ENCODE measurements around the gene CHRNG.

The CHRNG gene

DNA sequence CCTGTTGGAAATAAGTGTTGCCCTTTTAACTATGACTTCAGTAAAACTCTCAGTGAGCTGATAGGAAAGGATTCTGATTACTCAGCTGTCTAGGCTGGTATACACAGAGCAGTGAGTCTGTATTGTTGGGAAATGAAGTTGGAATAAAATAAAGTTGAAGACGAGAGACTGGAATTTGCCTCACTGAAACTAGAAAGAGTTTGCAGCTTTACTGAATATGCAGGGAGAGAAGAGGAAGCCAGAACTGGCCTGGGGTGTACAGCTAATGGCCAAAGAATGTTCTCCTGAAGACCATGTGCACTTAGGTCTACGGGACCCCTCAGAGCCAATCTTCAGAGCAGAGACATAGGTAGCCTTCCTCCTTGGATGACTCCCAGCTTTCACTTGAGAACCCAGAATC is 37.5 kb downstream of the CHRNG start:
- DNase-seq (ENCODE audit: low read depth, low spot score), result no peak

DNA sequence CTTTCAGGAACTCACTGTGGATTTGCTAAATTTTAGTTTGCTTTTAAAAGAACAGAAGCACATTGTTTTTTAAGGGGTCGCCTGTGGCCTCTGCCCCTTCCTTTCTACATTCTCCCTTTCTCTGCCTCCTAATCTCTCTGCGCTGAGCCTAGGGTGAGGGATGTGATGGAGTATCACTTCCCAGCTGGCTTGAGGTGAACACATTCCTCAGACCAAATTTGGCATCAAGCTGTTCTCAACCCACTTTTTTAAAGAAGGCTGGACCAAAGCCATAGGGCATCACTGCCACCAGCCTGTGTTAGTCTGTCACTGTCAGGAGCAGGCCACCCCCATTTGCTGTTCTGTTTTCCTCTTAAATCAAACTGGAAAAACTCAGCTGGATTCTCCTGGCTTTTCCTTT is 38.3 kb downstream of the CHRNG start:
- DNase-seq (ENCODE audit: low read depth, low spot score), result no peak

DNA sequence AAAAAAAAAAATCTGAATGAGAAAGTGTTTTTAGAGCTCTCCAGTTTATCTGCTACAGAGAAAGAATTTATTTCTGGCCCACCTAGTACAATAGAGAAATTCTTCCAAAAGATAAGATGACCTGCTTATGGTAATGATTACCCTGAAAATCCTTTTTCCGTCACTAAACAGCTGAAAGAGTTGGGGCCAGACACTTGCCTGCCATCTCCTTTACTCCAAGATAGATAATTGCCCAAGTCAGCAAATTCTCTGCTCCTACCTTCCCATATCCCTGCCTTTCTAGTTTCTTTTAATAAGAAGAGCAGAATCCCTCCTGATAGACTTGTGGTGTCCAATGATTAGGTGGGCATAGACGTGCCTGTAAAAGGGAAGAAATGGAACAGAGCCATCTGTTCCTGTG is 39.1 kb downstream of the CHRNG start:
- DNase-seq (ENCODE audit: low read depth, low spot score), result no peak

DNA sequence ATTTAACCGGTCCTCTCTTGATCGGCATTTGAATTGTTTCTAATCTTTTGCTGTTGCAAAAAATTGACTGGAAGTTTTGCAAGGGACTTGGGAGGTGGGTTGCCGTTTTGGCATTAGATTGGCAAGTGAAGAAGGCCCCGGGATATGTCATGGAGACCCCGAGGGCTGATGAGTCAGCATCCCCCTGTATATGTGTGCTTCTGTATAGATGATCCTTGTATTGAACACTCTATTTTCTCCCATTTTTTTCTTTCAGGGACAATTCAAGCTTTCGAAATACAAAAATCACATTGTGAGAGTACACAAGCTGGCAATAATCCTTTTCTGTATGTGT is 41.1 kb downstream of the CHRNG start:
- no peak for DNase-seq (ENCODE audit: low read depth, low spot score)

DNA sequence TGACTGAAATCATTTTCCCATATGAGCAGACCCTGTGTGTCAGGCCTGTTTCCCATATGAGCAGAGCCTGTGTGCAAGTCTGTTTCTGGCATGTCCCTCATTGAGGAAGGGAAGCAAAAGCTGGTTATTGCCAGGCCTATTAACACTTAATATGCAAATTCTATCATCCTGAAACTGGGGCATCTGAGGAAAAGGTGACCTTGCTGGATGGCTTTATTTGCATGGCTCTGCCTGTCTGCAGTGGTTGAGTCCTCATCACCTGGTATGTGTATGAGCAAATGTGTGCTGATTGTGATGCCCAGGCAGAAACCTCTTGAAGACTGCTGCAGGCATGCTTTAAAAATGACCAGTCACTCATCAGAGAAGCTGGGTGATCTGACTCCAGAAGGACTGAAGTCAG is 42.2 kb downstream of the CHRNG start:
- no peak for DNase-seq (ENCODE audit: low read depth, low spot score)

DNA sequence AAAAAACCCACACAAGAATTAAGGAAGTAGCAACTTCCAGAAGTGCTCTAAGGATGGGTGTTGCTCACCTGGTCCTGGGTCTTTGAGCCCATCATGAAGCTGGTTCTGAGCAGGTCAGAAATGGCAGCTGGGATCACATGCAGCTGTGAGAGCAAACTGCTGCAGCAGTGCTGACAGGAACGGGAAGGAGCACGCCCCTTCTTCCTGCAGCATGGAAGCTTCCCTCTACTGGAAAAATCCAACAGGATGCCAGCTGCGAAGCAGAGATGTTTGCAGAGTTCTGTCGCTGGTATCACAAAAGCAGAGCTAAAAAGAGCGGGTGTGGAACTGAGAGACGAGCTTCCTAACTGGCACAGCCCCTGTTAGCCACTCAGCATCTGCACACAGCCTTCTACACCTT is 44.7 kb downstream of the CHRNG start:
- no peak for DNase-seq (ENCODE audit: low read depth, low spot score)

DNA sequence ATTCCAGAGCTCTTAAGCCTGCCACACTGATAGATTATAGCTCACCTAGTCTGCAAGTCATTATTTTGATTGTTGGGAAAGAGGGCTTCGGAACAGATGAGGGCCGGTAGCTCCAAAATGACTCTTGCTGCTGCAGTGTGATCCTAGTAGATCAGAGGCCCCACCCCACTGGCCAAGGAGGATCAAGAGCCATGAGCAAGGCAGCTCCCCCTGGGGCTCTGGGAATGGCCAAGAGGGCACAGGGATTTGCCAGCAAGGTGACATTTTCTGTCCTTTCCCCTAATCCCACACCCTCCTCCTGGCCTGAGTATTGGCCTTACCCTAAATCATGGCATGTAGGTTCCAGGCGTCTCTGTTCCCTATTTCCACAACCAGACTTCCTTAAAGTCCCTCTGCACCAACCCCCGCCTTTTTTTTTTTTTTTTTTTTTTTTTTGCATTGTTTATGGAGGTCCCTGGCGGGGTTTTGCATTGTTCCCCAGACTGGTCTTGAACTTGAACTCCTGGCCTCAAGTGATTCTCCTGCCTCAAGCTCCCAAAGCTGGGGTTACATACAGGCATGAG is 47.5 kb downstream of the CHRNG start:
- DNase-seq (ENCODE audit: low read depth, low spot score), result no peak

DNA sequence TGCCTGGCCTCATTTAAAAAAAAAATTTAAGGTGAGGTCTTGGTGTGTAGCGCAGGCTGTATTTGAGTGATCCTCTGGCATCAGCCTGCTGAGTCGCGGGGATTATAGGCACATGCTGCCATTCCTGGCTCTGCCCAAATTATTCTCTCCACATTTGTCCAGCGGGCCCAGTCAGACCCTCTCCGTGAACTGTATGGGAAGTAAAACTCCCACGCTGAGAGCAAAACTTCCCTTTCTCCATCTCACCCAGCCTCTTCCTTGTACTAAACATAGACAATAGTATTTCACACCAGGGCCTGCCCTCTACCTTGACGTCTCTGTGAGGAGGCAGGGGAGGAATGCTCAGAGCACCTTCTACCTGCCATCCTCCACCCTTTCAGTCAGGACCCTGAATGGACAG is 48.0 kb downstream of the CHRNG start:
- no peak for DNase-seq (ENCODE audit: low read depth, low spot score)

DNA sequence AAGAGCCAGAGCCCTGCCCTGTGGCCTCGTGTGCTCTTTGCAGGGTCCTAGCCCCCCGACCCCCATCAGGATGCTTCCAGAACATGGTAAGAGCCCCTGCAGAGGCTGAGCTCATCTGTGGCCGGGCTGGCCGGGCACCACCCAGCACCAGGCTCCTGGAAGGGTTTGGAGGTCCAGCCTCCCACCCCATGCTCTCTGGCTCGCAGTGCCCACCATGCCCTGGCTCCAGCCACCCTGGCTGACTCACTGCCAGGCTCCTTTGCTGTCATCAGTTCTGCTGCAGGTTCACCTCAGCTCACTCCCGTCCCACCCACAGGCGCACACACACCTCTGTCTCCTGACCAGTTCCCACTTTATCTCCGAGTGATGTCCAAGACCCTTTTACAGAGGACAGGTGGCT is 48.5 kb downstream of the CHRNG start:
- DNase-seq (ENCODE audit: low read depth, low spot score), result no peak

DNA sequence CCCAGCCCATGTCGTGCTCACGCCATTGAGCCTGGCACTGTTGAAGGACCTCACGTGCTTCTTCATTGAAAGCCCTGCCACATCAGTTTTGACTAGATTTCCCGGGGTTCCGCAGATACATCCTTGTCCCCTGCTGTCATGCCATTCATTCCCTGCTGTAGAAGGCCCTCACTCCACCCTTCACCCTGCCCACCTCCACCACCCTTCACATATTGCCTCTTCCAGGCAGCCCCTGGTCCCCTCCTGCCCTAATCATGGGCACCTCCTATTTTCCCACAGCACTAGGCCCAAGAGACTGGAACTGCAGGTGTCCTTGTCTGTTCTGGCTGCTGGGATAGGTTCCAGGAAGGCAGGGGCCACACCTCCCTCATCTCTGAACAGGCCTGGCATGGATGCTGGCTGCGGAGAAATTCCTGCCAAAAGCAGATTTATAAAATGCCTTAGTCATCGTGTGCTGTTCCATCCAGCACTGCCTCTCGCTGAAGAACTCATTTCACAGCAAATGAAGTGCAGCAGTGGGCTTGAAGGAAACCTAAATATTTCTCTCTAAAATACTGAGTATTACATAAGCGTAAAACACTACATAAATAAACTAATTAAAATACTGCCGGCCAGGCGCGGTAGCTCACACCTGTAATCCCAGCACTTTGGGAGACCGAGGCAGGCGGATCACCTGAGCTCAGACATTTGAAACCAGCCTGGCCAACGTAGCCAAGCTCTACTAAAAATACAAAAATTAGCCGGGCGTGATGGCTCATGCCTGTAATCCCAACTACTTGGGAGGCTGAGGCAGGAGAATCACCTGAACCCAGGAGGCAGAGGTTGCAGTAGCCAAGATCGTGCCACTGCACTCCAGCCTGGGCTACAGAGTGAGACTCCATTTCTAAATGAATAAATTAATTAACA is 49.4 kb downstream of the CHRNG start:
- no peak for DNase-seq (ENCODE audit: low read depth, low spot score)

DNA sequence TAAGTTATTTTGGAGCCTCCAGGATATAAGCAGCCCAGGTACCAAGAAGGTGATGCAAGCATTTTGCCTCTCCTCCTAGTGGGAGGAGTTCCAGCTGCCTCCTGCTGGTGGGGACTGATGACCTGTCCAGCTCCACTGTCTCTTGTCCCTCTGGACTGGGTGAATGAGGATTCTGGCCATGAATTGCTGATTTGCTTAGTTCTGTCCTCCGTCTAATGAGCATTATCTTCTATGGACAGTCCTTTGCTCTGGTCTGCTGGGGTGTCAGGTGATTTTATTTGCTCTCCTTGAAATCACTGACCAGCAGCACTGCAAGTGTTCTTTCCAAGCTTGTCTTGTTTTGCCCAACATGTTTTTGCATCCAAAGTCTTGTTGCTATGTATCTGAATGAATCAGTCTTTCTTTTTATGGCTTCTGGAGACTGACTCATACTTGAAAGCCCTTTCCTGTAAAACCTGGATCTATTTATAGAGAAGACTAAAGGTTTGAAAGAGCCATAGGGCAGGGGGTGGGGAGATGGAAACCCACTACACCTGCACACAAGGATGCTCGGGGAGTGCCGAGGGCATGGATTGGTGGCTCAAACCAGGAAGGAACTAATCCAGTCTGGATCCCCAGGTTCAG is 53.4 kb downstream of the CHRNG start:
- DNase-seq (ENCODE audit: low read depth, low spot score), result no peak

DNA sequence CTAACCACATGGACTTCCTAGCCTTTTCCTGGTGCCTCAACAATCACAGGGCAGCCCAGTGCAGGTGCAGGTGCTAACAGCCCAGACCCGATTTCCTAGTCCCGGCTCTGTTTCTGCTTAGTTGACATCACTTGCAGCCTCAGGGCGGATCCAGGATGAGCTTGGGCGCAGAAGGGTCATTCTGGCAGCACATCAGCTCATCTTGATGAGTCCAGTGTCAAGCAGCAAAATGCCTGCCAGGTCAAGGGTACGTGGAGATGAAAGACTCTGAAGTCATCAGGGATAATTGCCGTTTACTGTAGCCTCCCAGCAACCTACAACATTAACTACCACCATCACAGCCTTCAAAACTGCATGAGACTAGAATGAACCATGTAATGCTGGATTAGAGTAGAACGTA is 54.5 kb downstream of the CHRNG start:
- no peak for DNase-seq (ENCODE audit: low read depth, low spot score)

Data from iPS DF 19.7 (cell line).